D721Med (cell line): ENCODE data around the gene ERBB4.
A peak's percentile ranks its signal among the peaks of the same experiment; 100 is the strongest.
"Not testable (repeated sequence)": the region's sequence is repeated elsewhere in the genome, so short reads cannot be mapped to it uniquely, and the experiment has no call there.

Experiments used
- DNase-seq: peaks from one replicate; pipeline ENCODE4 v3.0.0; 2011; ENCODE audit warnings: low spot score; ENCODE audit not compliant: insufficient read length
- FAIRE-seq: peaks from 2 replicates; lab custom pipeline; 2011; peaks lifted over from hg19 to GRCh38; lab: Jason Lieb, UNC
- CTCF ChIP-seq: IDR thresholded peaks from 2 replicates; pipeline ENCODE4 v1.5.1; 2012; ENCODE audit warnings: mild to moderate bottlenecking, control low read depth; ENCODE audit not compliant: insufficient read depth; ENCODE audit errors: missing control alignments

ERBB4 gene

DNA sequence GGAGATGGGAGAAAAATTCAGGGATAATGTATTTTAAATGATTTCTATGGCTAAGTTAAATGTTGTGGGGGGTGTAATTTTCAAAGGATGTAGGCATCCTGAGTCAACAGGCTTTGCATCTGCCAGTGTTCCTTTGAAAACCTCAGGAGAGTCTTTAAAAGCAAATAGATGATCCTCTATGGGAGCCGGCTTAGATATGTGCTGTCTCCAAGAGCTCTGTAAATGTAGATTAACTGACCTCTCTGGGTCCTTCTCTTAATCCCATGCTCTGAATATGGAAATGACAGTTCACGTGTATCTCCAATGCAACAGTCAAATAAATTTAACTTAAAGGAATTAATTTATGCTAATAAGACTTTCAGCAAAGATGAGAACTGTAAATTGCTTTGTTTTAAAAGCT is 292.7 kb downstream of the ERBB4 start:
- FAIRE-seq (peak; percentile 76), DNase-seq (no peak)
- no peak for TF ChIP-seq CTCF

DNA sequence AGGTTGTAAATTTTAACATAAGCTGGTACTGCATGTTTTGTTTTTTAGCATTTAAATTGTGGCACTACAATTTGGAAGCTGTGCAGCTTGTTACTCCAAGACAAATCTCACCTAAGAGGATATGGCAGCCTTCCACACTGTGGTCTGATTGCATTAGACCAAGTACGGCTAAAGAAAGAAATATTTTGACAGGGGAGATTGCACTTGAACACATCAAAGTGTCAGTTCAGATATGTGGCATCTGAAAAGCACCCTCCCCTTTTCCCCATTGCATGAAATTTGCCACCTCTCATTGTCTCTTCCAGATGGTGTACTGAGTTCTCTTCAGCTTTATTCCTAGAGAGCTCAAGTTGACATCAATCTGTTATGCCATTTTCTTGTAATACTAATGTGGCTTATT is 295.9 kb downstream of the ERBB4 start:
- FAIRE-seq (peak; percentile 44), DNase-seq (no peak)
- no peak for TF ChIP-seq CTCF

- not testable (repeated sequence) for FAIRE-seq, DNase-seq
Observed at GRCh38 chr2:212238152-212238551, 300.4 kb downstream of the ERBB4 start.

DNA sequence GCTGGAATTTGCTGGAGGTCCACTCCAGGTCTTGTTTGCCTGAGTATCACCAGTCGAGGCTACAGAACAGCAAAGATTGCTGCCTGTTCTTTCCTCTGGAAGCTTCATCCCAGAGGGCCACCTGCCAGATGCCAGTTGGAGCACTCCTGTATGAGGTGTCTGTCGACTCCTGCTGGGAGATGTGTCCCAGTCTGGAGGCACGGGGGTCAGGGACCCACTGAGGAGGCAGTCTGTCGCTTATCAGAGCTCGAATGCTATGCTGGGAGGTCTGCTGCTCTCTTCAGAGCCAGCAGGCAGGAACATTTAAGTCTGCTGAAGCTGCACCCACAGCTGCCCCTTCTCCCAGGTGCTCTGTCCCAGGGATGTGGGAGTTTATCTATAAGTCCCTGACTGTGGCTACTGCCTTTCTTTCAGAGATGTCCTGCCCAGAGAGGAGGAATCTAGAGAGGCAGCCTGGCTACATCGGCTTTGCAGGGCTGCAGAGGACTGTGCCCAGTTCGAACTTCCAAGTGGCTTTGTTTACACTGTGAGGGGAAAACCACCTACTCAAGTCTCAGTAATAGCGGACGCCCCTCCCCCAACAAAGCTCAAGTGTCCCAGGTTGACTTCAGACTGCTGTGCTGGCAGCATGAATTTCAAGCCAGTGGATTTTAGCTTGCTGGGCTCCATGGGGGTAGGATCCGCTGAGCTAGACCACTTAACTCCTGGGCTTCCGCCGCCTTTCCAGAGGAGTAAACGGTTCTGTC is 301.1 kb downstream of the ERBB4 start:
- FAIRE-seq (no peak), DNase-seq (no peak)
- TF ChIP-seq CTCF, result no peak

DNA sequence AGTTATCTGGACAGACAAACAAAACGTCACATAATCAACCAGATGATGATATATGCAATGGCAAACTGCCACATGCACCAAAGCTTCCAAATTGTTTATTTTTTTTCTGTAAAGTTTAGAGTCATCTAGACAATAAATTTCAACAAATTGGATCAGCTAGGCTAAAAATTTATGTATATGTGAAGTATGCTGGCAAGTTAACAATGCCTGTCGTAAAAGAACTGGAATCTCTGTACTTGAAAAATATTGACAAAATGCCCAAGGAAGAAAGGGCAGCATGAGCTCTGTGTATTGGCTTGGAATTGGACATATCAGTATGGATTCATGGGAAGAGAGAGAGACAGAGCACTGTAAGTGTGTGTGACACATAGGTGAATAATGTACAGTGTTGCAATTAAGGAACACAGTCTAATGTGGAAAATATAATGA is 309.8 kb downstream of the ERBB4 start:
- no peak for TF ChIP-seq CTCF
- no peak for FAIRE-seq
- DNase-seq, result no peak

DNA sequence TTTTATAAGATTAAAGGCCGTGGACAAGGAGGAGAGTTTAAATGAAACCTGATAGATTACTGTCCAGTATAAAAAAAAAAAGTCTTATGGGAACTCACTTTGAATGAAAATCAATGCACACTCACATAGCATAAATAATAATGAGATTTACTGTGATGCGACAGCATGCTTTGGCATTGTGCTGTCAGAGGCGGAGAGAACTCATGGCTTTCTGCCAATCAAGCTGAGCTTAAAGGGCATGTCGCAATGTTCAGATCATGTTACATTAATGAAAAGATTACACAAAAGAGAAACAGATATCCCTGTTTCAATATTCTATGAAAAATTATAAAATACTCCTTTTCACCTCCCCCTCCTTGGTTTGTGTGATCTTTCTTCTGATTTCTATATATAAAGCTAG is 310.8 kb downstream of the ERBB4 start:
- DNase-seq, result no peak
- no peak for FAIRE-seq
- TF ChIP-seq CTCF, result no peak

- no peak for TF ChIP-seq CTCF
- DNase-seq, result no peak
- no peak for FAIRE-seq
Observed at GRCh38 chr2:212226114-212226513, 312.5 kb downstream of the ERBB4 start.
